Measurements from ENCODE around the gene BAIAP2L1.
A peak's percentile ranks its signal among the peaks of the same experiment; 100 is the strongest.
"Not testable (repeated sequence)": the region's sequence is repeated elsewhere in the genome, so short reads cannot be mapped to it uniquely, and the experiment has no call there.

The BAIAP2L1 gene

DNA sequence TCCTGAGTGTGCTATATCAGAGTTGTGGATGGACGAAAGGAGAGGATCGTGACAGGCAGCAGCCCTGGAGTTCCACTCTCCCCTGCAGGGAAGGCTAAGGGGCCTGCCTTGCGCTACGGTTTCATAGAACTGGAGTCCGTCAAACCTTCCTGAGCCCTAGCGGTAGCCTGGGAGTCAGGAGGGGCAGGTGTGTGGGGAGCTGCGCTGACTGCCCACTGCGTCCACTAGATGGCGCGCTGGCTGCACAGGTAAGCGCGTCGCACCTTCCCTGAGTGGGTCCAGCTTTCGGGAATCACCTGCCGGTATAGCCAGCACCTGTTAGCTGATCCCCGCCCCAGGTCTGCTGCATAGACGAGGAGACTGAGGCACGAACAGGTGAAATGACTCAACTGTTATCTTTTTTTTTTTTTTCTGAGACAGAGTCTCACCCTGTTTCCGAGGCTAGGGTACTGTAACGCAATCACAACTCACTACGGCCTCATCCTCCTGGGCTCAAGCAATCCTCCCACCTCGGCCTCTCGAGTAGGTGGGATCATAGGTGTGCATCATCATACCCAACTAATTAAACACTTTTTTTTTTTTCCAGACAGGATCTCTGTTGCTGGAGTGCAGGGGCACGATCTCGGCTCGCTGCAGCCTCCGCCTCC, 20.2 kb upstream of the BAIAP2L1 start:
- DNase-seq (ENCODE audit: low spot score), result peak; percentile 79
- in situ Hi-C loops (cut with MboI; ENCODE audit: low pct_unique_long_range_greater_than_20kb, low sequenced_read_pairs, unreplicated experiment), result no loop called here

GRCh38 chr7:98419988-98420387, 19.1 kb upstream of the BAIAP2L1 start:
- DNase-seq (ENCODE audit: low spot score), result not testable (repeated sequence)
- in situ Hi-C loops (cut with MboI; ENCODE audit: low pct_unique_long_range_greater_than_20kb, low sequenced_read_pairs, unreplicated experiment), result loop anchor here (10.0 kb wide), 1 partner anchor 105 kb away; no protein-coding TSS in a partner anchor

More for the DNA sequence above, 20.2 kb upstream of the BAIAP2L1 start:
- TF ChIP-seq, protein P1, sequence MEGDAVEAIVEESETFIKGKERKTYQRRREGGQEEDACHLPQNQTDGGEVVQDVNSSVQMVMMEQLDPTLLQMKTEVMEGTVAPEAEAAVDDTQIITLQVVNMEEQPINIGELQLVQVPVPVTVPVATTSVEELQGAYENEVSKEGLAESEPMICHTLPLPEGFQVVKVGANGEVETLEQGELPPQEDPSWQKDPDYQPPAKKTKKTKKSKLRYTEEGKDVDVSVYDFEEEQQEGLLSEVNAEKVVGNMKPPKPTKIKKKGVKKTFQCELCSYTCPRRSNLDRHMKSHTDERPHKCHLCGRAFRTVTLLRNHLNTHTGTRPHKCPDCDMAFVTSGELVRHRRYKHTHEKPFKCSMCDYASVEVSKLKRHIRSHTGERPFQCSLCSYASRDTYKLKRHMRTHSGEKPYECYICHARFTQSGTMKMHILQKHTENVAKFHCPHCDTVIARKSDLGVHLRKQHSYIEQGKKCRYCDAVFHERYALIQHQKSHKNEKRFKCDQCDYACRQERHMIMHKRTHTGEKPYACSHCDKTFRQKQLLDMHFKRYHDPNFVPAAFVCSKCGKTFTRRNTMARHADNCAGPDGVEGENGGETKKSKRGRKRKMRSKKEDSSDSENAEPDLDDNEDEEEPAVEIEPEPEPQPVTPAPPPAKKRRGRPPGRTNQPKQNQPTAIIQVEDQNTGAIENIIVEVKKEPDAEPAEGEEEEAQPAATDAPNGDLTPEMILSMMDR (IDR thresholded peaks at IDR 0.05; ENCODE audit: extremely low read depth, insufficient read depth, missing control alignments), result peak; percentile 95

DNA sequence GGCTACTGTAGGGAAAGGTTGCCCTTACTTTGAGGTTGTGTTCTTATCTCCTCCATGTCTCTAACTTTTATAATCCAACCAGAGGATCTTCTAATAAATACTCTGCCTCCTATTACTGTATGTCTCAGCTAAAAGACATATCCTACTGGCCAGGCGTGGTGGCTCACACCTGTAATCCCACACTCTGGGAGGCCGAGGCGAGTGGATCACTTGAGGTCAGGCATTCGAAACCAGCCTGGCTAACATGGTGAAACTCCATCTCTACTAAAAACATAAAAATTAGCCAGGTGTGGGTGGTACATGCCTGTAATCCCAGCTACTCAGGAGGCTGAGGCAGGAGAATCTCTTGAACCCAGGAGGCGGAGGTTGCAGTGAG, 18.4 kb upstream of the BAIAP2L1 start:
- DNase-seq (ENCODE audit: low spot score), result not testable (repeated sequence)
- in situ Hi-C loops (cut with MboI; ENCODE audit: low pct_unique_long_range_greater_than_20kb, low sequenced_read_pairs, unreplicated experiment), result loop anchor here (10.0 kb wide), 1 partner anchor 105 kb away; no protein-coding TSS in a partner anchor

DNA sequence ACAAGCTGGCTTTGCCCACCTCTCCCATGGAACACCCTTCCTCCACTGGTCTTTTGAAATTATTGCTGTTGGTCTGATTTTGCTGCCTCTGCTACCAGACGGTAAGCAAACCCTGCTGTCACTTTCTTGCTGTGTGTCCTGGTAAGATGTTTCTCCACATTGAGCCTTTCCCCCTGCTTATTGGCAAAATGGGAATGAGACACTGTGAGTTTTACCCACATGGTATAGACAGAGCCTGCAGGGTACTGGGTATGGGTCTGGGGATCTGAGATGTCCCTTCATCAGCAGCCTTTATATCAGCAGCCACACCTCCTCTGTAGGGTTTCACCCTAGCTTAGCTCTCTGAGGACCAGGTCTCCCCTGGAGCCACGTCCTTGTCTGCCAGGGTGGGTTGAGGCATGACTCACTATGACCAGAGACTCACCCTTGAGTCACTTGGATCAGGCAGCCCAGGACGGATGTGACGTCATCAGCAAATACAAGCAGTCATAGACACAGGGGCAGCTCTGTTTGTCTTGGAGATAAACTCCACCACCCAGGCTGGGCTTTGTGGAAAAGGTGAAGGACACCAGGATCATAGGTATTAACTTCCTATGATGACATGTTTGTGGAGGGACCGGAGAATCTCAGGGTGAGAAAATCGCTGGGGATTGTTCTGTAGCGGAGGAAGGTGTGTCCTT, 17.9 kb upstream of the BAIAP2L1 start:
- TF ChIP-seq, protein P1 (IDR thresholded peaks at IDR 0.05; ENCODE audit: extremely low read depth, insufficient read depth, missing control alignments), result no peak
- DNase-seq (ENCODE audit: low spot score), result no peak
- in situ Hi-C loops (cut with MboI; ENCODE audit: low pct_unique_long_range_greater_than_20kb, low sequenced_read_pairs, unreplicated experiment), result loop anchor here (10.0 kb wide), 1 partner anchor 104 kb away; no protein-coding TSS in a partner anchor

- TF ChIP-seq, protein P1 (IDR thresholded peaks at IDR 0.05; ENCODE audit: extremely low read depth, insufficient read depth, missing control alignments), result no peak
- DNase-seq (ENCODE audit: low spot score), result no peak
- in situ Hi-C loops (cut with MboI; ENCODE audit: low pct_unique_long_range_greater_than_20kb, low sequenced_read_pairs, unreplicated experiment), result loop anchor here (10.0 kb wide), 1 partner anchor 103 kb away; no protein-coding TSS in a partner anchor
Measured at GRCh38 chr7:98418271-98418635, 17.4 kb upstream of the BAIAP2L1 start.

DNA sequence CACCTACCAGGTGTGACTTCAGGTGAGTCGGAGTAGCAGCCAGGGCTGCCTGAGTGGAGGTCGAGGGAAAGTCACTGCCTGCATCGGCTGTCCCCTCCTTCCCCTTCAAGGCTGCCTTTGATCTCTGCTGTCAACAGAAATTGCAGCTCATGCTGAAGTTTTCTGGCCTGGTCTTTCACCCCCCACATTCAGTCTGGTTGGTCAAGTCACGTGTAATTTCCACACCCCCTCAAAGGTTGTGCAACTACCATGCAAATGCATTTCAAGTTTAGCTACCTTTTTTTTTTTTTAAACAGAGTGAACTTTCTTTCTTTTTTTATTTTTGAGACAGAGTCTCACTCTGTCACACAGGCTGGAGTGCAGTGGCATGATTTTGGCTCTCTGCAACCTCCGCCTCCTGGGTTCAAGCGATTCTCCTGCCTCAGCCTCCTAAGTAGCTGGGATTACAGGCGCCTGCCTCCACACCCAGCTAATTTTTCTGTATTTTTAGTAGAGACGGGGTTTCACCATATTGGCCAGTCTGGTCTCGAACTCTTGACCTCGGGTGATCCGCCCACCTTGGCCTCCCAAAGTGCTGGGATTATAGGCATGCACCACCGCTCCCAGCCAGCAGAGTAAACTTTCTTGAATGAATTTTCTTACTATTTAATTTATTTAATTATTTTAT, 16.8 kb upstream of the BAIAP2L1 start:
- in situ Hi-C loops (cut with MboI; ENCODE audit: low pct_unique_long_range_greater_than_20kb, low sequenced_read_pairs, unreplicated experiment), result loop anchor here (10.0 kb wide), 1 partner anchor 103 kb away; no protein-coding TSS in a partner anchor

DNA sequence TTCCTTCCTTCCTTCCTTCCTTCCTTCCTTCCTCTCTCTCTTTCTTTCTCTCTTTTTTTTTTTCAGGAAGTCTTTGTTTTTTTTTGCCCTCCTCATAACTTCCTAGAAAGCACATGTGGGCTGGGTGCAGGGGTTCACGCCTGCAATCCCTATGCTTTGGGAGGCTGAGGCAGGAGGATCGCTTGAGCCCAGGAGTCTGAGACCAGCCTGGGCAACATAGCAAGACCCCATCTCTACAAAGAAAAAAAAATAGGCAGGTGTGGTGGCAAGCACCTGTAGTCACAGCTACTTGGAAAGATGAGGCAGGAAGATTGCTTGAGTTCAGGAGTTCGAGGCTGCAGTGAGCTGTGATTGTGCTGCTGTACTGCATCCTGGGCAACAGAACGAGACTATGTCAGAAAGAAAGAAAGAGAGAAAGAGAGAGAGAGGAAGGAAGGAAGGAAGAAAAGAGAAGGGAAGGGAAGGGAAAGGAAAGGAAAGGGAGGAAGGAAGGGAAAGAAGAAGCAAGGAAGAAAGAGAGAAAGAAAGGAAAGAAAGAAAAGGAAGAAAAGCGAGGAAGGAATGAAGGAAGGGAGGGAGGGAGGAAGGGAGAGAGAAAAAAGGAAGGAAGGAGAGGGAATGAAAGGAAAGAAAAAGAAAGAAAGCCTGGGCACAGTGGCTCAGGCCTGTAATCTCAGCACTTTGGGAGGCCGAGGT, 13.5 kb upstream of the BAIAP2L1 start:
- TF ChIP-seq, protein P1 (IDR thresholded peaks at IDR 0.05; ENCODE audit: extremely low read depth, insufficient read depth, missing control alignments), result no peak
- in situ Hi-C loops (cut with MboI; ENCODE audit: low pct_unique_long_range_greater_than_20kb, low sequenced_read_pairs, unreplicated experiment), result loop anchor here (10.0 kb wide), 1 partner anchor 100 kb away; no protein-coding TSS in a partner anchor
- DNase-seq (ENCODE audit: low spot score), result no peak

More for the DNA sequence above, 16.8 kb upstream of the BAIAP2L1 start:
- DNase-seq (ENCODE audit: low spot score), result not testable (repeated sequence)

DNA sequence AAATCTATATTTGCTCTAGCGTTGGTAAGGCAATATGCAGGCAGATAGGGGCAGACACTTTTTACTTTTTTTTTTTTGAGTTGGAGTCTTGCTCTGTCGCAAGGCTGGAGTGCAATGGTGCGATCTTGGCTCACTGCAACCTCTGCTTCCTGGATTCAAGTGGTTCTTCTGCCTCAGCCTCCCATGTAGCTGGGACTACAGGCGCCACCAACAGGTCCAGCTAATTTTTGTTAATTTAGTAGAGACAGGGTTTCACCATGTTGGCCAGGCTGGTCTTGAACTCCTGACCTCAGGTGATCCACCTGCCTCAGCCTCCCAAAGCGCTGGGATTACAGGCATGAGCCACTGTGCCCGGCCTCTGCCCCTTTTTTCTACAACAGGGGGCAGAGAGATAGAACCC, 12.8 kb upstream of the BAIAP2L1 start:
- in situ Hi-C loops (cut with MboI; ENCODE audit: low pct_unique_long_range_greater_than_20kb, low sequenced_read_pairs, unreplicated experiment), result loop anchor here (10.0 kb wide), 1 partner anchor 99 kb away; no protein-coding TSS in a partner anchor
- not testable (repeated sequence) for DNase-seq (ENCODE audit: low spot score)

Data from GM13977 (cell line).